ENCODE measurements around the gene FRMD4B. TPM values are rescaled to one million over a fixed set of nuclear protein-coding genes. Genes with fewer than 3 reads are reported as not detected.
"Not testable (repeated sequence)": the region's sequence is repeated elsewhere in the genome, so short reads cannot be mapped to it uniquely, and the experiment has no call there.

FRMD4B gene
- total RNA-seq, 1 donor from 2014 or later = 29.4 TPM

DNA sequence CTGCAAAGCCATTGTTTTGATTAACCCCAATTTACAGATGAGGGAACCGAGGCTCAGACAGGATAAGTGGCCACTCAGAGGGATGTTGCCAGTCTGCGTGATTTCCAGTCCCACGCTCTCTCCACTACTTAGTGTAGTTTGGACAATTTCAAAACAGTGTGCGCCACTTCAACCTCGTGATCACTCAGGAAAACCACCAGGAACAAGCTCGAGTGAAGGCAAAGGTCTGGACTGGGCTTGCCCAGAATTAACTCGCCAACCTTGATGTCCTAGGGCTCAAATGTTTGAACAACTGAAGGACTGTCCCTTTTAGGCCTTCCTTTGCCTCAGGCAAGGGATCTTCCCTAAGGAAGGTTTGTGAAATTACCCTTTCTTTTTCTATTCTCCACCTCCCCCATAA lies 139.3 kb downstream of the FRMD4B start:
- no peak for DNase-seq (ENCODE audit: low spot score)

GRCh38 chr3:69244039-69244438 lies 141.8 kb downstream of the FRMD4B start:
- no peak for DNase-seq (ENCODE audit: low spot score)

DNA sequence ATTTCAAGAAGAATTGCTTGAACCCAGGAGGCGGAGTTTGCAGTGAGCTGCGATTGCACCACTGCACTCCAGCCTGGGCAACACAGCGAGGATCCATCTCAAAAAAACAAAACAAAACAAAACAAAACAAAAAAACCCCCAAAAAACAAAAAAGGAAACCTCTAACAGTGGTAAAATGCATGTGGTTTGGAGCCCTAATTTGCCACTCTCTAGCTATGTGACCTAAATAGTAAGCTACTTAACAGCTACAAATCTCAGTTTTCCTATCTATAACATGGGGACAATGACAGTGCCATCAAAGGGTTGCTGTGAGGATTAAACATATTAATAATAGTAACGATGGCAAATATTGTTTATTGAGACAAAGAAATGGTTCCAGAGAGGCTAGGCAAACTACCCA lies 144.1 kb downstream of the FRMD4B start:
- DNase-seq (ENCODE audit: low spot score) = no peak

GRCh38 chr3:69240651-69241568 lies 145.0 kb downstream of the FRMD4B start:
- DNase-seq (ENCODE audit: low spot score) = peak; percentile 40

DNA sequence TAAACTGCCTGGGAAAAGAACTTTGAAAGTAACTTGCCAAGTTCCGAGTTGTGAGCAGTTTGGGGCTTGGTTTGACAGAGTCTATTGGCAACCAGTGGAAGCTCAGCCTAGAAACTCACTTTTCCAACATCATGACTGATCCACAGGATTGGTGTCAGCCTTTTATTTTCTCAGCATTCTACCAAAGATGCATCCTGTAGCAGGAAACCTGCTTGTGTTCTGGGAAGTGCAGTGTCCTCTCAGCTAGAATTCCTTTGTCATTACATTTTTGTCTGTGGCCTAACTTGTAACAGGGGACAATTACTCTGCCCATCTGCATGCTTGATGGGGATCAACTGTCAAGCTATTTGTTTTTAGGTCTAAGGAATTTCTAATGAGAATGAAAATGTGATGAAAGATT lies 146.8 kb downstream of the FRMD4B start:
- DNase-seq (ENCODE audit: low spot score) = no peak

GRCh38 chr3:69236812-69237707 lies 148.8 kb downstream of the FRMD4B start:
- peak; percentile 60 for DNase-seq (ENCODE audit: low spot score)

DNA sequence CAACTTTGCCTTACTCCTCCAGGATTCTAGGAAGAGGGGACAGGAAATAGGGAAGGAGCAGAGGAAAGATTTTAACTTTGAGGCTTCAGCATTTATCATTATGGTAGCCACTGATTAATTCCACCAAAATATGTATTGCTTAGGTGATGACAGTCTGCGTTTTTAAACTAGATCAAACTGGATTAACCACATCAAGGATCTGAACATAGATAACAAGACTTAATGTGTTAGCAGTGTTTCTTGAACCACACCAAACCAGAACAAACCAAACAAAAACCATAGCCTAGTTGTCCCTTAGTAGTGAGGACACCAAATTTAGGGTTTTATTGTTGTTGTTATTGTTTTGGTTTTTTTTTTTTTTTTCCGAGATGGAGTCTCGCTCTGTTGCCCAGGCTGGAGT lies 150.0 kb downstream of the FRMD4B start:
- no peak for DNase-seq (ENCODE audit: low spot score)

DNA sequence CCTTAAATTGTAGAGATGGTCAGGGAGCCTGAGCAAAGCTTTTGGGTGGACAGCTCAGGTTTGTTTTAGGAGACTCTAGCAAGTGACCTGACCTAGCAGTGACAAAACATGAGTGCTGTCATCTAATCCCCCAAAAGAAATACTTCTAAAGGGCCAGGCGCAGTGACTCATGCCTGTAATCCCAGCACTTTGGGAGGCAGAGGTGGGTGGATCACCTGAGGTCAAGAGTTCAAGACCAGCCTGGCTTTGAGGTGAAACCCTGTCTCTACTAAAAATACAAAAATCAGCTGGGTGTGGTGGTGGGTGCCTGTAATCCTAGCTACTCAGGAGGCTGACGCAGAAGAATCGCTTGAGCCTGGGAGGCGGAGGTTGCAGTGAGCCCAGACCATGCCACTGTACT lies 150.7 kb downstream of the FRMD4B start:
- DNase-seq (ENCODE audit: low spot score) = not testable (repeated sequence)

- no peak for DNase-seq (ENCODE audit: low spot score)
Observed at GRCh38 chr3:69232482-69232881, 153.4 kb downstream of the FRMD4B start.

DNA sequence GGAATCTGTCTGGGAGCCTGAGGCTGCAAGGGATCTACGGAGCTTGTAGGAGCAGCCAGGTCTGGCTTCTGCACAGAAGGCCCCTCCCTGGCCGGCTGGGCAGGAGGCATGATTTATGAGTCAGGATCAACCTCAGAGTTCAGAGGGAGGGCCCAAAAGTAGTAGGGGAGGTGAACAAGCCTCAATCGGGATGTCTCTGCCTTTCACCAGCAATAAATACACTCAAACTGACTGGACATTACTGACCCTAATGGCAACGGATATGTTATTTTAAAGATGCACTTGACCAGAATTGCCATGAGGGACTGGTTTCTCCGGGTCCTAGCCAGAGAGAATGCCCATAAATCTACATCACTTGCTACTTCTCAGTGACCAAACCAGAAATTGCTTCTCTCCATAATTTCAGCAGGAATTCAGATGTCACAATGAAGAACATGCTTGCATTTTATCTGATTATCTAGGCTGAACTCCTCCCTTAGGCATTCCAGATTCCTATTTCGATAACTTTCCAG lies 153.9 kb downstream of the FRMD4B start:
- DNase-seq (ENCODE audit: low spot score) = peak; percentile 83

GRCh38 chr3:69226071-69226470 lies 159.8 kb downstream of the FRMD4B start:
- DNase-seq (ENCODE audit: low spot score) = no peak

DNA sequence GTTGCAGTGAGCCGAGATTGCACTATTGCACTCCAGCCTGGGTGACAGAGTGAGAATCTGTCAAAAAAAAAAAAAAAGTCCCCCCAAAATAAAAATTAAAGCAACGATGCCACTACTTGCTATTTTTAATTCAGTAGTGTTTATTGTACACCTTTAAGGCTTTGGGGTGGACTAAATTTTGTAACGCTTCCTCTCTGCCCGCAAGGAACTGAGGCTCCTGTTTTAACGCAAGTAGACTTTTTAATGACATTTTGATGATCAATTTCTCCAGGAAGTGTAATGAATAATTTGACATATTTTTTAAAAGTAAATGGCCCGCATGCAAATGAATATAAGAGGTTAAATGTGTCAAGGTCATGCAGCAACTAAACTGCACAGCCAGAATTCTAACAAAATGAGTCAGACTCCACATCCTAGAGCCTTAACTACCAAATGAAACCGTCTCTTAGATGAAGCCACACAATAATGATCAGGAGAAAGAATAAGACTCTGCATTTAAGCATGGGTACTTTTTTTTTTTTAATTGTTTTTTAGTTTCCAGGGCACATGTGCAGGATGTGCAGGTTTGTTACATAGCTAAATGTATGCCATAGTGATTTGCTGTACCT lies 166.7 kb downstream of the FRMD4B start:
- DNase-seq (ENCODE audit: low spot score) = no peak

GRCh38 chr3:69218079-69218478 lies 167.8 kb downstream of the FRMD4B start:
- no peak for DNase-seq (ENCODE audit: low spot score)

GRCh38 chr3:69216981-69217380 lies 168.9 kb downstream of the FRMD4B start:
- no peak for DNase-seq (ENCODE audit: low spot score)

DNA sequence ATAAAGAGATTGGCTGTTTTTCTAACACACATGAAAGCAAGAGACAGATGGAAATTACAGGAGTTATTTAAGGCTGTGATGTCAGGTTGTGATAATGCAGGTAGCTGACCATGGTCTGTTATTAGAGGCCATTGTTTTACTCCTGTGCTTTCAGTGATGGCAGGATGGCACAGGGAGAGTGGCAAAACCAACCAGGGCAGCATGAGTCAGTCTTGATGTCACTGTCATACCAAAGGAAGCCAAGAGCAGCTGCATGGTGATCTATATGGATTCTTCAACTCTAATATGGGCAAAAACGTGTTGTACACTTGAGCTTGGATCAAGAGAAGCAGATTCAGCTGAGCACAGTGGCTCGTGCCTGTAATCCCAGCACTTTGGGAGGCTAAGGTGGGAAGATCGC lies 171.6 kb downstream of the FRMD4B start:
- no peak for DNase-seq (ENCODE audit: low spot score)

DNA sequence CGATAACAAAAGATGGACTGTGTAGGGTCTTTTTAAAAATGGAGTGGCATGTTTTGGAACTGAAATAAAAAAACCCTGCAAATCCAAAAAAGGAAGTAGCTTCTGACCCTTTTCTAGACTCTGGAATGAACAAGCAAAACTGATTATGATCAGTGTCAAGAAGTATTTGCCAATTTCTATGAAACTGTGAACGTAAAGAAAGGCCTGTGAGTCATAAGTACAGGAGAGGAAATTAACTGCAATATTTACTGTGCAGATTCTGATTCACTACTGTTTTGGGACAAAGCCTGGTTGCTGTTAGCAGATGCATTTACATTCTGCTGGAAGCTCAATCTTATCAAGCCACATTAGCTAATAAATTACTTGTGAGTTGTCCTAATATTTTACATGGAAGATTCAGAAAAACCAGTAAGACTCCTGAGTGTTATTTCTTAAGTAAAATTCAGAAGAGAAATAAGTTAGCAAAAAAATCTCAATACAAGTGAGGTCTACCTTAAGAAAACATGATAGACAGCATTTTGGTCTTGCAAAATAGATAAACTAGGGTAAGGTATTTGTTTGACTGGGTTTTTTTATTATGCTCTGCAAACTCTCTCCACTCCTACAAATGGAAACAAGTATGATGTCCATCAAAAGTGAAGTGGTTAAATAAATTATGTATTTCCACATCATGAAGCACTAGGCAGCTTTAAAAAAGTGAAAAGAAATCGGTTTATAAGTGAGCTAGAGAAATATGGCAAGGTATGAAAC lies 173.3 kb downstream of the FRMD4B start:
- DNase-seq (ENCODE audit: low spot score) = peak; percentile 49

- no peak for DNase-seq (ENCODE audit: low spot score)
Observed at GRCh38 chr3:69210068-69210730, 175.7 kb downstream of the FRMD4B start.

GRCh38 chr3:69209413-69209812 lies 176.5 kb downstream of the FRMD4B start:
- no peak for DNase-seq (ENCODE audit: low spot score)

DNA sequence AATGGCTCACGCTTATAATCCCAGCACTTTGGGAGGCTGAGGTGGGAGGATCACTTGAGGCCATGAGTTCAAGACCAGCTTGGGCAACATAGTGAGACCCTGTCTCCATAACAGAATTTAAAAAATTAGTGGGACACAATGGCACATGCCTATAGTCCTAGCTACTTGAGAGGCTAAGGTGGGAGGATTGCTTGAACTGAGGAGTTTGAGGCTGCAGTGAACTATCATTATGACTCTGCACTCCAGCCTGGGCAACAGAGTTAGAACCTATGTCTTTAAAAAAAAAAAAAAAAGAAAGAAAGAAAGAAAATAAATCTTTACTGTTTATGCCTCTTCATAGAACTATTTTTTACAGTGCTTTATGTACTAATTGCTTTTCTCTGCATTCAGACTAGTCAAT lies 178.9 kb downstream of the FRMD4B start:
- no peak for DNase-seq (ENCODE audit: low spot score)

- no peak for DNase-seq (ENCODE audit: low spot score)
Observed at GRCh38 chr3:69205385-69205784, 180.5 kb downstream of the FRMD4B start.

Data from umbilical cord (tissue), 2 donors.